NT2/D1 (cell line): ENCODE measurements around the gene AIG1.

Experiments used
- SUZ12 ChIP-seq: IDR thresholded peaks from 2 replicates; pipeline ENCODE4 v1.6.1; 2011; ENCODE audit not compliant: insufficient read length, insufficient read depth; ENCODE audit errors: extremely low read depth
- YY1 ChIP-seq: IDR thresholded peaks from 2 replicates; pipeline ENCODE4 v1.6.1; 2011; ENCODE audit not compliant: insufficient read length, insufficient read depth
- ZNF274 ChIP-seq: IDR thresholded peaks from 2 replicates; pipeline ENCODE4 v1.6.1; 2011; ENCODE audit warnings: mild to moderate bottlenecking, low read depth, low read length

GRCh38 chr6:143018955-143019354, 41.7 kb upstream of the AIG1 start:
- no peak for TF ChIP-seq SUZ12
- TF ChIP-seq ZNF274 = no peak
- TF ChIP-seq YY1 = no peak
